Tibial nerve (tissue), 4 donors: ENCODE data around the gene HMCN2. TPM values are rescaled to one million over a fixed set of nuclear protein-coding genes. Genes with fewer than 3 reads are reported as not detected.
A peak's percentile ranks its signal among the peaks of the same experiment; 100 is the strongest.

Experiments
- DNase-seq, 2 donors: peaks; one replicate each; pipeline ENCODE4 v3.0.0-alpha.2; 2019; ENCODE audit warnings: low spot score in 2 of 2
- H3K27ac ChIP-seq, 4 donors: fragments of 200-600 bp; sonication (generic) in 3 of 4; one replicate each; pipeline ENCODE4 v1.5.1; 2017 to 2019; ENCODE audit warnings: mild to moderate bottlenecking in 1 of 4
- H3K27me3 ChIP-seq, 2 donors: fragments of 200-600 bp; sonication (generic) in 1 of 2; one replicate each; pipeline versions ENCODE4 v1.5.1 to v1.6.0; 2017 to 2019
- H3K36me3 ChIP-seq, 3 donors: fragments of 200-600 bp; sonication (generic); one replicate each; pipeline ENCODE4 v1.5.1; 2018 to 2019
- H3K4me1 ChIP-seq, 4 donors: fragments of 200-600 bp; sonication (generic) in 3 of 4; one replicate each; pipeline ENCODE4 v1.5.1; 2017 to 2019
- H3K4me3 ChIP-seq, 4 donors: fragments of 200-600 bp; sonication (generic) in 3 of 4; one replicate each; pipeline ENCODE4 v1.5.1; 2017 to 2019; ENCODE audit warnings: mild to moderate bottlenecking in 1 of 4, moderate library complexity in 1 of 4
- H3K9me3 ChIP-seq, 4 donors: fragments of 200-600 bp; sonication (generic) in 3 of 4; one replicate each; pipeline ENCODE4 v1.5.1; 2017 to 2019
- EP300 ChIP-seq, 2 donors: sonication (generic); formaldehyde crosslinking; IDR thresholded peaks; one replicate each; pipeline ENCODE4 v1.6.1; 2017; ENCODE audit warnings: antibody characterized with exemption in 2 of 2, mild to moderate bottlenecking in 1 of 2
- POLR2A ChIP-seq, 2 donors: fragments of 450-650 bp; IDR thresholded peaks; one replicate each; pipeline ENCODE4 v1.6.1; 2017; ENCODE audit warnings: antibody characterized with exemption in 2 of 2, mild to moderate bottlenecking in 2 of 2, moderate library complexity in 2 of 2
- WGBS, 2 donors: methylation state at CpG; one replicate each; pipeline ENCODE4 v1.1.5; 2018; 5-methylcytosine and 5-hydroxymethylcytosine counted together
- total RNA-seq, 4 donors: library from RNA; depleted of rRNA; stranded (reverse); fragments of >200 nt; gene quantifications; one replicate each; pipeline ENCODE4 v1.1.0, GENCODE V29; 2016
- TF ChIP-seq, protein P1 (sequence below), 5 experiments: fragments of 200-600 bp in 3 of 5; fragments of 450-650 bp in 2 of 5; sonication (generic) in 3 of 5; IDR thresholded peaks; one replicate each; pipeline ENCODE4 v1.5.1; 2016 to 2019; ENCODE audit warnings: antibody characterized with exemption in 5 of 5, mild to moderate bottlenecking in 3 of 5, moderate library complexity in 2 of 5

The HMCN2 gene
- total RNA-seq, 4 donors from 2014 or later: 0.90 to 53.7 (median 20.3) TPM

DNA sequence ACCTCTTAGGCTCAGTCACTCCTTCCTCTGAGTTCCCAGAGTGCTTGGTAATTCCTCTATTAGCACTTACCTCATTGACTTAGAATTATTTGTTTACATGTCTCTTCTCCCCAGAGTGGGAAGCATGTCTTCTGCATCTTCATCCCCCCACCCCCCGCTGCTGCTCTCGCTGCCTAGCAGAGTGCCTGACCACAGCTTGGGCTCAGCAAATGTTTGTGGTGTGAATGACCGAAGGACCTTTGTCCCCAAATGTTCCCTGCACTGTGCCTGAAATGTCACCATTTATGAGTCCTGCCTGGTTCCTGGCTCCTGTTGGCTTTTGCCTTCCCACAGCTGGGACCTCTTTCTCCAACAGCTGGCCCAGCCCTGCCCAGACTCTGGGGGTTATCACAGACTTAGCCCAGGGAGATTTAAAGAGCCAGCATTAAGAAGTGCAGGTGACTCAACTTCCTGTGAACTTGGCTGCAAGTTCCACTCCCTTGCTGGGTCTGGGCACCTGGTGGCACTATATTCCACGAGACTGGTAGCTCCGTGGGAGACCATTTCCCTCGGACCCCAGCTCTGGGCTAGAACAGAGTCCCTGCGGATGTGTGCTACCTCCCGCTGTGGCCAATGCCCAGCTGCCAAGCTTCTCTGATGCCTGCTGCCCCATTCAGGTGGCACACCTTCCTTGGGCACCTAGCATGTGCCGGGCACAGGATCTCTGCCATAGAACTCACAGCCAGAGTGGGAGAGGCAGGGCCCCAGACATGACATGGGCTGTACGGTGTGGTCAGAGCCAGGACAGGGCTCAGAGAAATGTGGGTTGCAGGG lies 1.8 kb upstream of the HMCN2 start:
- H3K4me3 ChIP-seq: no peak overlapping the region
- TF ChIP-seq POLR2A (IDR thresholded peaks at IDR 0.05): no peak
- TF ChIP-seq, protein P1, sequence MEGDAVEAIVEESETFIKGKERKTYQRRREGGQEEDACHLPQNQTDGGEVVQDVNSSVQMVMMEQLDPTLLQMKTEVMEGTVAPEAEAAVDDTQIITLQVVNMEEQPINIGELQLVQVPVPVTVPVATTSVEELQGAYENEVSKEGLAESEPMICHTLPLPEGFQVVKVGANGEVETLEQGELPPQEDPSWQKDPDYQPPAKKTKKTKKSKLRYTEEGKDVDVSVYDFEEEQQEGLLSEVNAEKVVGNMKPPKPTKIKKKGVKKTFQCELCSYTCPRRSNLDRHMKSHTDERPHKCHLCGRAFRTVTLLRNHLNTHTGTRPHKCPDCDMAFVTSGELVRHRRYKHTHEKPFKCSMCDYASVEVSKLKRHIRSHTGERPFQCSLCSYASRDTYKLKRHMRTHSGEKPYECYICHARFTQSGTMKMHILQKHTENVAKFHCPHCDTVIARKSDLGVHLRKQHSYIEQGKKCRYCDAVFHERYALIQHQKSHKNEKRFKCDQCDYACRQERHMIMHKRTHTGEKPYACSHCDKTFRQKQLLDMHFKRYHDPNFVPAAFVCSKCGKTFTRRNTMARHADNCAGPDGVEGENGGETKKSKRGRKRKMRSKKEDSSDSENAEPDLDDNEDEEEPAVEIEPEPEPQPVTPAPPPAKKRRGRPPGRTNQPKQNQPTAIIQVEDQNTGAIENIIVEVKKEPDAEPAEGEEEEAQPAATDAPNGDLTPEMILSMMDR (IDR thresholded peaks at IDR 0.05): no peak
- no peak for TF ChIP-seq EP300 (IDR thresholded peaks at IDR 0.05)
- H3K4me1 ChIP-seq: peaks cover 0 to 30% (median 9%) of the 10 kb centered on the region in 4 donors
- no peak overlapping the region for H3K27ac ChIP-seq
- no peaks in the 10 kb centered on the region for H3K9me3 ChIP-seq
- H3K36me3 ChIP-seq: no peaks in the 10 kb centered on the region
- no peak for DNase-seq
- WGBS, 2 donors: 63 to 77% methylated on average over 5 to 10 of the region's 10 CpGs
- H3K27me3 ChIP-seq: peaks cover 0 to 65% of the 10 kb centered on the region in 2 donors

DNA sequence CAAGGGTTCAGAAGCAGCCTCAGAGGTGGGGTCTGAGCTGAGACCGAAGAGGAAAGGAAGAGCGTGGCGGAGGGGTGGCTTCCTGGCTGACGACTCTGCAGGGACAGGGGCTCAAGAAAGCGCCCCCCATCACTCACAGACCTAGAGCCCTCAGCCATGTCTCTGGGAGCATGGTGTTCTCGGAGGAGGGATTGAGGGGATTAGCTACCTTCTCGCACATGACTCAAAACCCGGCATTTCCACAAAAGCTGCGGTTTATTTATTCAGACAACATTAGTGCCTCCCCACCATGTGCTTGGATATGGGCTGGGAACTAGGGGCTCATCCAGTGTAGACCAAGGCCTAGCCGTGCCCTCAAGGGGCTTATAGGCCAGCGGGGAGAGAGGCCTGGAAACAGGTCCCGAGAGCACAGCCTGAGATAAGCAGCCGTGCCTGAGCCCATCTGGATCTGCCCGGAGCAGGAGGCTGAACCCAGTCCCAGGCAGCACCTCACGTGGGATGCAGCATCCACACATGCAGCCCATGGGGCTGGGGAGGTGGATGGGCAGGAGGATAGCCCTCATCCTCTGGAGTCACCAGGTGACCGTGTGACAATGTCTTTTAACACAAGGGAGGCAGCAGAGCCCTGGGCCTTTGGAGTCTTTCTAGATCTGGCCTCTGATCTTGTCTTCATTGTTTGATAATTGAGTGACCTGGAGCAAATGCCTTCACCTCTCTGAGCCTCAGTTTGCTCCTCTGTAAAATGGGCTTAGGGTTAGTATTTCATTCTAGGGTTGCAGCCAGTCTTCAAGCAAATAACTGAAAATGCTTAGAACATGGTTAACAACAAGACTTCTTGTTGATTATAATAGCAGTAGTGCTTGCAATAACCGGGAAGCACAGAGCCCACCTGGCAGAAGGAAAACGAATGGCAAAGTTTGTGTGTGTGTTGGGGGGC lies 878 bp upstream of the HMCN2 start:
- H3K4me1 ChIP-seq: peaks cover 0 to 30% (median 9%) of the 10 kb centered on the region in 4 donors
- WGBS, 2 donors: 68 to 74% methylated on average over 17 of the region's 18 CpGs
- no peak for DNase-seq

DNA sequence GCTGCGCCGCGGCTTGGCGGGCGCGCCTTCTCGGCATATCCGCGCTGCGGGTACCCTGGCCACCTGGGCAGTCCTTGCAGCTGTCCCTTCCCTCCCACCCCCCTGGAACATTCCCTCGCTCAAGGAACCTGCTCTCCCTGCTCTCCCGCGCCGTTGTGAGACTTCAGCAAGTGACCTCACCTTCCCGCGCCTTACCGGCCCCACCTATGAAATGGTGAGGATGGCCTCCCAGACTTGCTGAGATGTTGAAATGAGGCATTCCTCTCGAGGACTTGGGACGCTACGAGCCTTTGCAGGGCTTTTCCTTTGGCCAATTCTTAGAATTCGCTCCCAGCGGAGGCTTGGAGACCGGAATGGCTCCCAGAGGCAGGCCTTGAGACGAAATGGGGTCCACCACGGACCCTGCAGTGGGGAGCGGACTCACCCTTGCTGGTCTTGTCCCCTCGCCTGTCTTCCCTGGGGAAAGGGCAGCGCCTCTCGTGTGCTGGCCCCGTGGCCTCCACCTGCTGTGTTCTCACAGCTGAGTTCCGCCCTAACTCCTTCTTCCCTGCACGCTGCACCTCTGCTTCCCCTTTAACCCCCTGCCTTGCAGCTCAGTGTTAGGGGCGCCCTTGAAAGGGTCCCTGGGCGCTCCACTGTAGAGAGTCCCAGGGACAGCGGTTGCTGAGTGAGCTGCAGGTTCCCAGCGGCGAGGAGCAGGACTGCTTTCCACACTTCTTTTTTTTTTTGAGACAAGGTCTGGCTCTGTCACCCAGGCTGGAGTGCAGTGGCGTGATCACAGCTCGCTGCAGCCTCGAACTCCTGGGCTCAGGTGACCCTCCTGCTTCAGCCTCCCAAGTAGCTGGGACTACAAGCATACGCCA lies 907 bp downstream of the HMCN2 start:
- TF ChIP-seq POLR2A (IDR thresholded peaks at IDR 0.05) (no peak), EP300 (IDR thresholded peaks at IDR 0.05) (no peak)
- TF ChIP-seq, protein P1 (IDR thresholded peaks at IDR 0.05): no peak
- Histone ChIP-seq H3K36me3 (no peaks in the 10 kb centered on the region), H3K9me3 (no peaks in the 10 kb centered on the region), H3K4me3 (peak overlapping the region in 3 of 4 donors; percentile 18 to 45 (median 19)), H3K4me1 (peaks cover 0 to 23% (median 9%) of the 10 kb centered on the region in 4 donors), H3K27ac (peak overlapping the region in 2 of 4 donors; percentile 23 to 45), H3K27me3 (peaks cover 0 to 60% of the 10 kb centered on the region in 2 donors)
- no peak for DNase-seq
- WGBS, 2 donors: 34 to 36% methylated on average over 30 to 36 of the region's 41 CpGs

More for the DNA sequence above, 878 bp upstream of the HMCN2 start:
- Histone ChIP-seq H3K4me3 (peak overlapping the region in 1 of 4 donors; percentile 45), H3K27ac (no peak overlapping the region), H3K27me3 (peaks cover 0 to 65% of the 10 kb centered on the region in 2 donors), H3K9me3 (no peaks in the 10 kb centered on the region), H3K36me3 (no peaks in the 10 kb centered on the region)
- TF ChIP-seq, protein P1 (IDR thresholded peaks at IDR 0.05): no peak
- TF ChIP-seq EP300 (IDR thresholded peaks at IDR 0.05): no peak
- no peak for TF ChIP-seq POLR2A (IDR thresholded peaks at IDR 0.05)

DNA sequence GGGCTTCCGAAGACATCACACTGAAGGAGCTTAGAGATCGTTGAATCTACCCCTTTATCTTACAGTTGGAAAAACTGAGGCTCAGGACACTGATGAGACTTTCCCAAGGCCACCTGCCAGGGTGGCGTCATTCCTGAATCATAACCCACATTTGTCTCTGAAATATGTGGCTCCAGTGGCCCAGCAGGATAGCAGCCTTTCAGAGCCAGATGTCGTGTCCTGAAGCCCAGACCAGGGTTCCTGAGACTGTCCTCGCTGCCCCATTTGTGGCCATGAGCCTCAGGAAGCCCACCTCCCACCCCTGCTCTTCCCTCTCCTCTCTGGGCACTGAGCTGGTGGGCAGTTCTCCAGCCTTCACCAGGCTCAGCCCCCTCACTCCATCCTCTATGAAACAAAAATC lies 2.4 kb downstream of the HMCN2 start:
- WGBS, 2 donors: 90 to 92% methylated on average over 5 of the region's 5 CpGs
- Histone ChIP-seq H3K9me3 (no peaks in the 10 kb centered on the region), H3K27ac (peak overlapping the region in 1 of 4 donors; percentile 68), H3K4me3 (no peak overlapping the region), H3K36me3 (no peaks in the 10 kb centered on the region), H3K27me3 (peaks cover 0 to 56% of the 10 kb centered on the region in 2 donors), H3K4me1 (peaks cover 0 to 23% (median 9%) of the 10 kb centered on the region in 4 donors)
- TF ChIP-seq POLR2A (IDR thresholded peaks at IDR 0.05) (no peak), EP300 (IDR thresholded peaks at IDR 0.05) (no peak)
- TF ChIP-seq, protein P1 (IDR thresholded peaks at IDR 0.05): no peak
- no peak for DNase-seq
